ENCODE data around the gene CRYL1. TPM values are rescaled to one million over a fixed set of nuclear protein-coding genes. Genes with fewer than 3 reads are reported as not detected.

CRYL1 gene
- total and polyA plus RNA-seq, 9 of the 15 experiments (the other 6 are each of a cell fraction or from before 2014, with no cell fraction given) = 1.0 to 6.9 (median 2.4) TPM

- FAIRE-seq = no peak
- Histone ChIP-seq H3K4me3 (no peak overlapping the region), H4K20me1 (replicated peaks; ENCODE audit: control insufficient read depth, insufficient read depth, low read length) (no peaks in the 10 kb centered on the region), H3K9me1 (ENCODE audit: control insufficient read depth, insufficient read depth, low read length) (no peaks in the 10 kb centered on the region), H3K9ac (ENCODE audit: insufficient read depth in 1 of 2, low read depth in 2 of 2, low read length in 2 of 2) (no peak overlapping the region), H3K27ac (ENCODE audit: extremely low read depth, low read depth, low read length) (no peak overlapping the region), H3K79me2 (ENCODE audit: control insufficient read depth, insufficient read depth, low read length) (no peaks in the 10 kb centered on the region), H3K4me1 (replicated peaks in 1 of 2; ENCODE audit: control insufficient read depth in 2 of 2, insufficient read depth in 2 of 2, low read length in 2 of 2) (no peaks in the 10 kb centered on the region), H3K36me3 (ENCODE audit: control insufficient read depth, insufficient read depth, low read length) (no peaks in the 10 kb centered on the region), H3K9me3 (replicated peaks; ENCODE audit: control insufficient read depth, insufficient read depth, low read depth, low read length) (no peaks in the 10 kb centered on the region), H3K4me2 (ENCODE audit: insufficient read depth, low read length) (no peak overlapping the region), H3K27me3 (ENCODE audit: control insufficient read depth in 2 of 2, insufficient read depth in 2 of 2, low read length in 2 of 2) (peaks cover 0 to 12% of the 10 kb centered on the region in 2 experiments; a peak in 2 of 5 replicates), H2AFZ (ENCODE audit: low read depth, low read length) (no peak overlapping the region)
- CTCF ChIA-PET (ENCODE audit: low intra/inter-chr PET ratio) = no interaction called here
- TF ChIP-seq CBFA2T3 (IDR thresholded peaks at IDR 0.05) (no peak), RFX1 (IDR thresholded peaks at IDR 0.05) (no peak), ZNF583 (CRISPR knock-in tag; IDR thresholded peaks at IDR 0.05) (no peak), ZBTB40 (IDR thresholded peaks at IDR 0.05) (no peak), ZBTB40 (CRISPR knock-in tag; IDR thresholded peaks at IDR 0.05) (no peak), CEBPG (CRISPR knock-in tag; IDR thresholded peaks at IDR 0.05) (no peak), CEBPG (tag; conservative IDR thresholded peaks at IDR 0.05 in 1 of 2, IDR thresholded peaks at IDR 0.05 in 1 of 2) (no peak), BRD9 (IDR thresholded peaks at IDR 0.05; ENCODE audit: low read depth, partially characterized antibody) (no peak), NFATC3 (IDR thresholded peaks at IDR 0.05) (no peak), XRCC3 (IDR thresholded peaks at IDR 0.05) (no peak), FOXK1 (CRISPR knock-in tag; IDR thresholded peaks at IDR 0.05; ENCODE audit: borderline replicate concordance) (no peak)
- BruUV-seq (replicated peaks) = no TSS peak
- in situ Hi-C loops (cut with MboI) (no loop called here), intact Hi-C loops (cut with micrococcal nuclease) (no loop called here)
- POLR2A ChIA-PET = no interaction called here
- no peak for ATAC-seq
- DNase-seq (ENCODE audit: extremely low read depth in 1 of 4, low spot score in 3 of 4) = no peak
- 0% methylated on average over 2 of the region's 2 CpGs for WGBS (ENCODE audit: insufficient coverage, low coverage, missing lambda C conversion rate)
These were observed 82.8 kb downstream of the CRYL1 start for GRCh38 chr13:20442798-20443381.

All from K562 (cell line).